ENCODE results near the gene ARFGAP2.
"Not testable (repeated sequence)": the region's sequence is repeated elsewhere in the genome, so short reads cannot be mapped to it uniquely, and the experiment has no call there.

Gene ARFGAP2

GRCh38 chr11:47176328-47177228 is at the start of gene ARFGAP2:
ARFGAP2 (minus strand) TSS chr11:47176879; CDS start chr11:47176853, 26 bp downstream.
- DNase-seq = peak; percentile 95

DNA sequence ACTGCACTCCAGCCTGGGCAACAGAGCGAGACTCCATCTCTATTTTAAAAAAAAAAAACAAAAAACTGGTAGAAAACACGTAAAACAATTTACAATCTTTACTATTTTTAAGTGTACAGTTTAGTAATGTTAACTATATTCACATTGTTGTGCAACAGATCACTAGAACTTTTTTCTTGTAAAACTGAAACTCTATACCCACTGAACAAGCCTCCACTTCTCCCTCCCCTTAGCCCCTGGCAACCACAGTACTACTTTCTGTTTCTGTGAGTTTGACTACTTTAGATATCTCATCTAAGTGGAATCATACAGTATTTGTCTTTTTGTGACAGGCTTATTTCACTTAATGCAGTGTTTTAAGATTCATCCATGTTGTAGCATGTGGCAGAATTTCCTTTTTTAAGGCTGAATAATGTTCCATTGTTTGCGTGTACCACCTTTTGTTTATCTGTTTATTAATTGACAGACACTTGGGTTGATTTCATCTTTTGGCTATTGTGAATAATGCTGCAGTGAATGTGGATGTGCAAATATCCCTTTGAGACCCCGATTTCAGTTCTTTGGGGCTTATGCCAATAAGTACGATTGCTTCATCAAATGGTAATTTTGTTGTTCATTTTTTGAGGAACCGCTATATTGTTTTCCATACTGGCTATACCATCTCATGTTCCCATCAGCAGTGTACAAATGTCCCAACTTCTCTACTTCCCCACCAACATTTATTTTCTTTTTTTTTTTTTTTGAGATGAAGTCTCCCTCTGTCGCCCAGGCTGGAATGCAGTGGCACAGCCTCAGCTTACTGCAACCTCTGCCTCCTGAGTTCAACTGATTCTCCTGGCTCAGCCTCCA is 49.1 kb upstream of the ARFGAP2 start:
- no peak for DNase-seq

GRCh38 chr11:47222696-47223095 is 46.0 kb upstream of the ARFGAP2 start:
- no peak for DNase-seq

- DNase-seq = no peak
These were observed 43.7 kb upstream of the ARFGAP2 start for GRCh38 chr11:47220401-47220821.

- no peak for DNase-seq
These were observed 39.6 kb upstream of the ARFGAP2 start for GRCh38 chr11:47216121-47216798.

- no peak for DNase-seq
These were observed 38.8 kb upstream of the ARFGAP2 start for GRCh38 chr11:47215366-47215910.

GRCh38 chr11:47213950-47214565 is 37.4 kb upstream of the ARFGAP2 start:
- peak; percentile 81 for DNase-seq

GRCh38 chr11:47212938-47213337 is 36.3 kb upstream of the ARFGAP2 start:
- DNase-seq = no peak

- no peak for DNase-seq
These were observed 31.9 kb upstream of the ARFGAP2 start for GRCh38 chr11:47208628-47209027.

- DNase-seq = not testable (repeated sequence)
These were observed 31.4 kb upstream of the ARFGAP2 start for GRCh38 chr11:47208008-47208552.

DNA sequence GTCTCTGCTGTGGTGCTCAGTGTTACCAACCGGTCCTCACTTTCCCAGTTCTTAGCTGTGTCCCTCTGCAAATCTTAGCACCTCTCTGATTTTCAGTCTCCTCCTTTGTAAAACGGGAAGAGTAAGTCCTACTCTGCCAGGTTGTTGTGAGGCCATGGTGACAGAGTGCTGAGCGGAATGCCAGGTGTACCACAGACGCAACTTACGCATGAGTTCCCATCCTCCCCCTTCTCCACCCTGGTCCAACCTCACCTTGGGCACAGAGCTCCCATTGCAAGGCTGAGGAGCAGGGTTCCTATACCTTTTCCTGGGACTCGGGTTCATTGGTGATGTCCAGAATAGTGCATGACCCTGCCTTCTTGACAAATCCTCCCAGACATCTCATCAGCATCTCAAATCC is 30.8 kb upstream of the ARFGAP2 start:
- no peak for DNase-seq

GRCh38 chr11:47206577-47206976 is 29.9 kb upstream of the ARFGAP2 start:
- not testable (repeated sequence) for DNase-seq

DNA sequence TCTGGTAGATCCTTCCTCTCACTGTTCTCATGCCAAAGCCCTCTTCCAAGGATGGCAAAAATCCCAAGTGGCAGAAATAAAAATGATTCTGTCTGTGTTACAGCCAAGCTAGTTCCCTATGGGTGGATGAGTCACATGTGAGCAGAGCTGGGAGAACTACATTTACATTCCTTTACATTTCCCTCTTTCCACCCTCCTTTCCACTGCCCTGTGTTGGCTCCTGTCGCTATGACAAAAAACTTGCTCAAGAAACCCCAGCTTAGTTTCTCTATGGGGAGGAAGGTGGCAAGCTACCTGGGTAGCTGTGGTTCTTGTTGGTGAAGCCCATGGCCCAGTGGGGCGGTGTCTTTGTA is 27.9 kb upstream of the ARFGAP2 start:
- no peak for DNase-seq

GRCh38 chr11:47202576-47202975 is 25.9 kb upstream of the ARFGAP2 start:
- DNase-seq = no peak

DNA sequence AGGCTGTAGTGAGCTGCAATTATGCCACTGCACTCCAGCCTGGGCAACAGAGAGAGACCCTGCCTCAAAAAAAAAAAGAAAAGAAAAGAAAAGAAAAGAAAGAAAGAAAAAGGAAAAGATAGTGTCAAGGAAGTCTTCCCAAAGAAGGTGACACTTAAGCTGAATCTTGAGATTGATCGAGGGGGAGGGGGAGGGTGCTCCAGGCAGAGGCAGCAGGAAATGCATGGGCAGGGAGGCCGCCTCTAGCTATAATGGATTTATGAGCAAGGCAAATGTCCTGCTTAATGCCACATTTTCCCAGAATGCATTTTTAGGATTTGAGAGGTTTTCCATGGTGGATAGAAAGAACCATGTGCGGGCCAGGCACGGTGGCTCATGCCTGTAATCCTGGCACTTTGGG is 24.3 kb upstream of the ARFGAP2 start:
- no peak for DNase-seq

GRCh38 chr11:47198161-47198560 is 21.5 kb upstream of the ARFGAP2 start:
- DNase-seq = not testable (repeated sequence)

- DNase-seq = no peak
These were observed 15.4 kb upstream of the ARFGAP2 start for GRCh38 chr11:47192111-47192510.

GRCh38 chr11:47191137-47191536 is 14.5 kb upstream of the ARFGAP2 start:
- not testable (repeated sequence) for DNase-seq

DNA sequence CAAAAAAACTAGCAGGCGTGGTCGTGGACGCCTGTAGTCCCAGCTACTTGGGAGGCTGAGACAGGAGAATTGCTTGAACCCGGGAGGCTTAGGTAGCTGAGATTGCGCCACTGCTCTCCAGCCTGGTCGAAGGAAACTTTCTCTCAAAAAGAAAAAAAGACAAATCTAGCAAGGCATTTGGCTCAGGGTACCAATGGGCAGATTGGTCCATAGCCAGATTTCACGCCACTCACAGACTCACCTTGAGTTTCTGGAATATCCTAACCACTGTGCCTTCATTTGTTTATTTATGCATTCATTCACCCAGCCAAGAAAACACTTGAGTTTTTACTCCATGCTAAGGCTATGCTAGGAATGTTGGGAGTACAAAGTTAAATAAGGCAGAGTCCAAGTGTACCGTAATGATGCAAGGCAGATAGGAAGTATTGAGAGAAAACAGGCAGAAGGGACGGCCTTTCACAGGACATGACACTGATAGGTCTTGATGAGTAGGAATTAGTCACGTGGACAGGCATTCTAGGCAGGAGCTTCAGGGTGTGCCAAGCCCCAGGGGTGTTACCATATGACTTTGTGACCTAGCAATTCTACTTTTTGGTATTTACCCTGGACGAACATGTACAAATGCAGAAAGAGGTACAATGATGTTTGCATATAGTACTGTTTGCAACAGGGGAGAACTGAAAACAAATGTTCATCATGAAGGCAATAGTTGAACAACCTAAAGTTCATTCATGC is 12.6 kb upstream of the ARFGAP2 start:
- no peak for DNase-seq

- no peak for DNase-seq
These were observed 11.6 kb upstream of the ARFGAP2 start for GRCh38 chr11:47188259-47188658.

DNA sequence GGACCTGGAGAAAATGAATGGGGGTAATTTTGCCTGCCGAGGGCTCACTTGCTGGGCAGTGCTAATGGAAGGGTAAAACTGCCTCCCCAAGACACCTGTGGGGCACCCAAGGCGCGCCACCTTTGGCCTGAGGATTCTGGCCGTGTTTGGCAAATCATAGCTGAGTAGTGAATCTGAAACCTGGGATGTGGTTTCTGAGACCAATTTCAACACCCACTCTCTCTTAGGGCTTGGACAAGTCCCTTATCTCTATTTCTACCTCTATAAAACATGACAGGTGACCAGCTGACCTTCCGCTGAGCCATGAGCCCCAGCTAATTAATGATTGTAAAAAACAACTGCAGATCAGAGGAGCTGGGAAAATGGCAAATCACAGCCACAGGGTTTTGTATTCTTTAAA is 11.0 kb upstream of the ARFGAP2 start:
- DNase-seq = no peak

Data from NK-92 treated with Interleukin-12 subunit alpha and Interleukin-12 subunit beta, amount 100 ng/mL, for 24 hours (cell line).